NCI-H2171 (cell line): ENCODE measurements around the gene NUB1.

ENCODE experiments used
- DNase-seq: peaks from one replicate; lab custom pipeline; 2025; lab: John Stamatoyannopoulos, UW

NUB1 gene

GRCh38 chr7:151313857-151314256 is 27.8 kb upstream of the NUB1 start:
- DNase-seq = no peak

- no peak for DNase-seq
These were observed 27.2 kb upstream of the NUB1 start for GRCh38 chr7:151314401-151314800.

- peak; percentile 59 for DNase-seq
These were observed 26.5 kb upstream of the NUB1 start for GRCh38 chr7:151315038-151315655.

GRCh38 chr7:151316896-151317295 is 24.7 kb upstream of the NUB1 start:
- DNase-seq = no peak

- no peak for DNase-seq
These were observed 23.7 kb upstream of the NUB1 start for GRCh38 chr7:151317936-151318335.

- no peak for DNase-seq
These were observed 22.4 kb upstream of the NUB1 start for GRCh38 chr7:151319189-151319588.

GRCh38 chr7:151320263-151320845 is 21.3 kb upstream of the NUB1 start:
- no peak for DNase-seq

- DNase-seq = no peak
These were observed 20.3 kb upstream of the NUB1 start for GRCh38 chr7:151321341-151321740.

GRCh38 chr7:151322906-151323305 is 18.7 kb upstream of the NUB1 start:
- no peak for DNase-seq

- no peak for DNase-seq
These were observed 14.6 kb upstream of the NUB1 start for GRCh38 chr7:151327022-151327421.

- no peak for DNase-seq
These were observed 14.0 kb upstream of the NUB1 start for GRCh38 chr7:151327659-151328058.

- no peak for DNase-seq
These were observed 11.4 kb upstream of the NUB1 start for GRCh38 chr7:151330181-151330580.

- DNase-seq = no peak
These were observed 11.0 kb upstream of the NUB1 start for GRCh38 chr7:151330661-151331060.

GRCh38 chr7:151334628-151335027 is 7.0 kb upstream of the NUB1 start:
- no peak for DNase-seq

GRCh38 chr7:151336027-151336708 is 5.4 kb upstream of the NUB1 start:
- no peak for DNase-seq

GRCh38 chr7:151337346-151337745 is 4.3 kb upstream of the NUB1 start:
- DNase-seq = no peak

- no peak for DNase-seq
These were observed 2.8 kb upstream of the NUB1 start for GRCh38 chr7:151338809-151339208.

- no peak for DNase-seq
These were observed 1.8 kb upstream of the NUB1 start for GRCh38 chr7:151339651-151340382.

- DNase-seq = no peak
These were observed 737 bp upstream of the NUB1 start for GRCh38 chr7:151340794-151341356.

GRCh38 chr7:151342102-151342646 is 562 bp downstream of the NUB1 start:
- DNase-seq = no peak

GRCh38 chr7:151342811-151343210 is 1.2 kb downstream of the NUB1 start:
- DNase-seq = no peak

- no peak for DNase-seq
These were observed 1.9 kb downstream of the NUB1 start for GRCh38 chr7:151343516-151343915.
